ENCODE data around the gene HTT.
A peak's percentile ranks its signal among the peaks of the same experiment; 100 is the strongest.

Gene HTT

GRCh38 chr4:3287271-3287971 lies 212.9 kb downstream of the HTT start:
- TF ChIP-seq JUND (IDR thresholded peaks at IDR 0.05; ENCODE audit: low read depth): no peak
- in situ Hi-C loops (cut with HindIII; ENCODE audit: low pct_unique_long_range_greater_than_20kb, low sequenced_read_pairs): no loop called here
- no peak for DNase-seq (ENCODE audit: low read depth in 1 of 2, low spot score in 1 of 2)

GRCh38 chr4:3287972-3288570 lies 213.6 kb downstream of the HTT start:
- in situ Hi-C loops (cut with HindIII; ENCODE audit: low pct_unique_long_range_greater_than_20kb, low sequenced_read_pairs): no loop called here
- no peak for DNase-seq (ENCODE audit: low read depth in 1 of 2, low spot score in 1 of 2)
- no peak for TF ChIP-seq JUND (IDR thresholded peaks at IDR 0.05; ENCODE audit: low read depth)

- DNase-seq (ENCODE audit: low read depth in 1 of 2, low spot score in 1 of 2): no peak
- in situ Hi-C loops (cut with HindIII; ENCODE audit: low pct_unique_long_range_greater_than_20kb, low sequenced_read_pairs): no loop called here
- TF ChIP-seq JUND (IDR thresholded peaks at IDR 0.05; ENCODE audit: low read depth): no peak
These were observed 214.2 kb downstream of the HTT start for GRCh38 chr4:3288571-3289094.

GRCh38 chr4:3290476-3290875 lies 216.0 kb downstream of the HTT start:
- TF ChIP-seq JUND (IDR thresholded peaks at IDR 0.05; ENCODE audit: low read depth): no peak
- DNase-seq (ENCODE audit: low read depth in 1 of 2, low spot score in 1 of 2): no peak
- in situ Hi-C loops (cut with HindIII; ENCODE audit: low pct_unique_long_range_greater_than_20kb, low sequenced_read_pairs): no loop called here

- in situ Hi-C loops (cut with HindIII; ENCODE audit: low pct_unique_long_range_greater_than_20kb, low sequenced_read_pairs): no loop called here
- DNase-seq (ENCODE audit: low read depth in 1 of 2, low spot score in 1 of 2): no peak
- no peak for TF ChIP-seq JUND (IDR thresholded peaks at IDR 0.05; ENCODE audit: low read depth)
These were observed 216.4 kb downstream of the HTT start for GRCh38 chr4:3290889-3291321.

GRCh38 chr4:3291411-3291968 lies 217.0 kb downstream of the HTT start:
- in situ Hi-C loops (cut with HindIII; ENCODE audit: low pct_unique_long_range_greater_than_20kb, low sequenced_read_pairs): no loop called here
- peak; percentile 68 to 76 for DNase-seq (ENCODE audit: low read depth in 1 of 2, low spot score in 1 of 2)
- no peak for TF ChIP-seq JUND (IDR thresholded peaks at IDR 0.05; ENCODE audit: low read depth)

- TF ChIP-seq JUND (IDR thresholded peaks at IDR 0.05; ENCODE audit: low read depth): no peak
- DNase-seq (ENCODE audit: low read depth in 1 of 2, low spot score in 1 of 2): peak; percentile 75 to 77
- in situ Hi-C loops (cut with HindIII; ENCODE audit: low pct_unique_long_range_greater_than_20kb, low sequenced_read_pairs): no loop called here
These were observed 217.6 kb downstream of the HTT start for GRCh38 chr4:3291969-3292570.

- in situ Hi-C loops (cut with HindIII; ENCODE audit: low pct_unique_long_range_greater_than_20kb, low sequenced_read_pairs): no loop called here
- no peak for TF ChIP-seq JUND (IDR thresholded peaks at IDR 0.05; ENCODE audit: low read depth)
These were observed 218.3 kb downstream of the HTT start, which contains the start of gene RGS12 for GRCh38 chr4:3292571-3293400. Gene RGS12 (plus strand): TSS chr4:3293021. CDS start chr4:3316171, 23,150 bp downstream.

More at GRCh38 chr4:3292571-3293400, 218.3 kb downstream of the HTT start, which contains the start of gene RGS12:
- peak; percentile 96 to 99 for DNase-seq (ENCODE audit: low read depth in 1 of 2, low spot score in 1 of 2)
